Mucosa of rectum (tissue), 2 donors: ENCODE data around the gene HMGB2.

Source experiments
- H3K27ac ChIP-seq, 2 donors: one replicate each; pipeline ENCODE4 v1.7.0; 2013; ENCODE audit warnings: inconsistent platforms in 2 of 2, low read depth in 2 of 2, low read length in 2 of 2
- H3K27me3 ChIP-seq, 2 donors: one replicate each; pipeline ENCODE4 v1.7.0; 2013; ENCODE audit warnings: low read length in 2 of 2; ENCODE audit not compliant: control insufficient read depth in 2 of 2, insufficient read depth in 2 of 2
- H3K36me3 ChIP-seq, 2 donors: one replicate each; pipeline ENCODE4 v1.7.0; 2013; ENCODE audit warnings: low read length in 2 of 2; ENCODE audit not compliant: control insufficient read depth in 2 of 2, insufficient read depth in 2 of 2
- H3K4me1 ChIP-seq, 2 donors: one replicate each; pipeline ENCODE4 v1.7.0; 2013; ENCODE audit warnings: low read length in 2 of 2, mild to moderate bottlenecking in 1 of 2; ENCODE audit not compliant: control insufficient read depth in 2 of 2, insufficient read depth in 2 of 2
- H3K4me3 ChIP-seq, 2 donors: one replicate each; pipeline ENCODE4 v1.7.0; 2013; ENCODE audit warnings: low read length in 2 of 2
- H3K9ac ChIP-seq, 2 donors: one replicate each; pipeline ENCODE4 v1.7.0; 2013; ENCODE audit warnings: low read length in 2 of 2, low read depth in 1 of 2, mild to moderate bottlenecking in 1 of 2
- H3K9me3 ChIP-seq, 2 donors: one replicate each; pipeline ENCODE4 v1.7.0; 2013; ENCODE audit warnings: low read length in 2 of 2; ENCODE audit not compliant: control insufficient read depth in 2 of 2
- donor health status: healthy.
- donor health status: Normal muscosa, but diverticular disease.

The HMGB2 gene

GRCh38 chr4:173367946-173368345 is 33.8 kb upstream of the HMGB2 start:
- H3K4me3 ChIP-seq = no peak overlapping the region
- no peaks in the 10 kb centered on the region for H3K9me3 ChIP-seq
- H3K36me3 ChIP-seq = no peaks in the 10 kb centered on the region
- H3K9ac ChIP-seq = no peak overlapping the region
- H3K27me3 ChIP-seq = no peaks in the 10 kb centered on the region
- no peak overlapping the region for H3K27ac ChIP-seq
- H3K4me1 ChIP-seq = peaks cover 5 to 7% of the 10 kb centered on the region in 2 donors

DNA sequence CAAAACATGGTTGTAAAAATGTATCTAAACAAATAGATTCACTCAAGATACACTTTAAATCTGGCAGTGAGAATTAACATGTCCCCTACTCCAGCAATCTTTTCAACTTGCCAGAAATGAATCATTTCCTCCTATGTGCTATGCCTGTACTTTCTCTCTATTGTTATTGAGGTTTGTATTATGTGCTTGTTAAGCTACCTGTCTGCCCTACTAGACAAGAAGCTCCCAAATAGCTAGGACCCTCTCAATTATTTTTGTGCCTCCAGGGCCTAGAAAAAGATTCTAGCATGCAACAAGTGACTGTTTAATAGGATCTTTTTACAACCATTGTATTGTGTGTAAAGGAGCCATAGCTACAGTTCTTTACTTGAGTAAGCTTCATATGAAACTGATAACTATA is 33.1 kb upstream of the HMGB2 start:
- Histone ChIP-seq H3K27me3 (no peaks in the 10 kb centered on the region), H3K9ac (no peak overlapping the region), H3K27ac (no peak overlapping the region), H3K36me3 (no peaks in the 10 kb centered on the region), H3K4me1 (peaks cover 0 to 2% of the 10 kb centered on the region in 2 donors), H3K9me3 (no peaks in the 10 kb centered on the region), H3K4me3 (no peak overlapping the region)

DNA sequence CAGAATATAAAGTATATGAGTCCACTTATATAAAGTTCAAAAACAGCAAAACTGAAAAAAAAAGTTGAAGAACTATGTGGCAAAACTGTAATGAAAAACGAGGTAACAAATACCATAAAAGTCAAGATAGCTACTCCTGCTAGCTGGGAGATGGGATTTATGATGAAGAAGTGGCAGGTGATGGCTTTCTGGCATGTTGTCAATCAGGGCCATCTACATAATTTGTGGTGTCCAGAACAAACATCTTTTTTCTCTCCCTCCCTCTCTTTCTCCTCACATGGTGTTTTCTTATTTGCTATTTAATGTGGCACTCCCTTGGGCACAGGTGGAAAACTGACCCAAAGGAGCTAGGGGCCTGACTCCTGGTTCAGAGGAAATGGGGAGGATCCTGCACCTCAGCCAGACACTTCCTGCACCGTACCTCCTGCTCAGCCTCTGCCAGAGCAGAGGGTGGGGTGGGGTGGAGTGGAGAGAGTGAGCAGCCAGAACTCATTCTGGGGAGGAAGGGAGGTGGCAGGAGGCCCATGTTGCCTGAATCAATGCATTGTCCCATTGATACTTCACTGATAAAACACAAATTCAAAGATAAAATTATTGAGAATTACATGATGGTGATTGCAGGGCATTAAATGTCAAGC is 31.3 kb upstream of the HMGB2 start:
- H3K9me3 ChIP-seq = no peaks in the 10 kb centered on the region
- H3K27ac ChIP-seq = no peak overlapping the region
- H3K36me3 ChIP-seq = no peaks in the 10 kb centered on the region
- no peak overlapping the region for H3K9ac ChIP-seq
- H3K4me3 ChIP-seq = no peak overlapping the region
- H3K4me1 ChIP-seq = peaks cover 0 to 2% of the 10 kb centered on the region in 2 donors
- no peaks in the 10 kb centered on the region for H3K27me3 ChIP-seq

GRCh38 chr4:173362666-173363065 is 28.5 kb upstream of the HMGB2 start:
- Histone ChIP-seq H3K4me3 (no peak overlapping the region), H3K27me3 (no peaks in the 10 kb centered on the region), H3K9ac (no peak overlapping the region), H3K9me3 (no peaks in the 10 kb centered on the region), H3K4me1 (peaks cover 0 to 2% of the 10 kb centered on the region in 2 donors), H3K36me3 (no peaks in the 10 kb centered on the region), H3K27ac (no peak overlapping the region)

- H3K27me3 ChIP-seq = no peaks in the 10 kb centered on the region
- no peaks in the 10 kb centered on the region for H3K36me3 ChIP-seq
- H3K4me1 ChIP-seq = peaks cover 0 to 2% of the 10 kb centered on the region in 2 donors
- no peak overlapping the region for H3K4me3 ChIP-seq
- H3K27ac ChIP-seq = no peak overlapping the region
- no peak overlapping the region for H3K9ac ChIP-seq
- no peaks in the 10 kb centered on the region for H3K9me3 ChIP-seq
Observed at GRCh38 chr4:173360587-173361221, 26.5 kb upstream of the HMGB2 start.

GRCh38 chr4:173357939-173358338 is 23.8 kb upstream of the HMGB2 start:
- H3K9me3 ChIP-seq = no peaks in the 10 kb centered on the region
- H3K4me1 ChIP-seq = no peaks in the 10 kb centered on the region
- H3K9ac ChIP-seq = no peak overlapping the region
- no peak overlapping the region for H3K27ac ChIP-seq
- H3K27me3 ChIP-seq = no peaks in the 10 kb centered on the region
- H3K36me3 ChIP-seq = no peaks in the 10 kb centered on the region
- H3K4me3 ChIP-seq = no peak overlapping the region

DNA sequence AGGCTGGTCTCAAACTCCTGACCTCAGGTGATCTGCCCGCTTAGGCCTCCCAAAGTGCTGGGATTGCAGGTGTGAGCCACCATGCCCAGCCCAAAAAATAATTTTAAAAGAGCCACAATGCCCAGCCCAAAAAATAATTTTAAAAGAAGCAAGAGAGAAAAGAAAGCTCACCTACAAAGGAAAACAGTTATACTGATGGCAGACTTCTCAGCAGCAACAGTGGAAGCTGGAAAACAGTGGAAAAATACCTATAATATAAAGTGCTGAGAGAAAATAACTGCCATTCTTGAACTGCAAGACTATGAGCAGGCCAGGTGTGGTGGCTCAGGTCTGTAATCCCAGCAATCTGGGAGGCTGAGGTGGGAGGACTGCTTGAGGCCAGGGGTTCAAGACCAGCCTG is 13.3 kb upstream of the HMGB2 start:
- Histone ChIP-seq H3K27me3 (no peaks in the 10 kb centered on the region), H3K9ac (no peak overlapping the region), H3K27ac (no peak overlapping the region), H3K9me3 (no peaks in the 10 kb centered on the region), H3K4me1 (no peaks in the 10 kb centered on the region), H3K36me3 (no peaks in the 10 kb centered on the region), H3K4me3 (no peak overlapping the region)

- H3K4me3 ChIP-seq = no peak overlapping the region
- H3K4me1 ChIP-seq = no peaks in the 10 kb centered on the region
Observed at GRCh38 chr4:173346074-173346473, 11.9 kb upstream of the HMGB2 start.

DNA sequence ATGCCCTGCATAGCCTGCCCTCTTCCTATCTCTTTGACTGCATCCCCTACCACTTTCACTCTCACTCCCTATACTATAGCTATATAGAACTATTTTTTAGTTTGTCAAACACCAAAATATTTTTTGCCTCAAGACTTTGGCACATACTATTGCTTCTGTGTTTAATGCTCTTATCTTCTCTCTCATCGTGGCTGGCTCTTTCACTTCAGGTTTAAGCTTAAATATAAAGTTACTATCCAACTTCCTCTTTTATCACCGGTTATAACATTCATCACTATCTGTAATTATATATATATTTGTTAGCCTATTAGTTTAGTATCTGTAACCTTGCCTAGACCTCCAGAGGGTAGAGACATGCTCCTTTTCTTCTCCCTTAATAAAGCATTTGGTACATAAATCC is 11.5 kb upstream of the HMGB2 start:
- Histone ChIP-seq H3K36me3 (no peaks in the 10 kb centered on the region), H3K27me3 (no peaks in the 10 kb centered on the region), H3K4me3 (no peak overlapping the region)

More at GRCh38 chr4:173346074-173346473, 11.9 kb upstream of the HMGB2 start:
- Histone ChIP-seq H3K27ac (no peak overlapping the region), H3K9ac (no peak overlapping the region), H3K9me3 (no peaks in the 10 kb centered on the region), H3K36me3 (no peaks in the 10 kb centered on the region), H3K27me3 (no peaks in the 10 kb centered on the region)

DNA sequence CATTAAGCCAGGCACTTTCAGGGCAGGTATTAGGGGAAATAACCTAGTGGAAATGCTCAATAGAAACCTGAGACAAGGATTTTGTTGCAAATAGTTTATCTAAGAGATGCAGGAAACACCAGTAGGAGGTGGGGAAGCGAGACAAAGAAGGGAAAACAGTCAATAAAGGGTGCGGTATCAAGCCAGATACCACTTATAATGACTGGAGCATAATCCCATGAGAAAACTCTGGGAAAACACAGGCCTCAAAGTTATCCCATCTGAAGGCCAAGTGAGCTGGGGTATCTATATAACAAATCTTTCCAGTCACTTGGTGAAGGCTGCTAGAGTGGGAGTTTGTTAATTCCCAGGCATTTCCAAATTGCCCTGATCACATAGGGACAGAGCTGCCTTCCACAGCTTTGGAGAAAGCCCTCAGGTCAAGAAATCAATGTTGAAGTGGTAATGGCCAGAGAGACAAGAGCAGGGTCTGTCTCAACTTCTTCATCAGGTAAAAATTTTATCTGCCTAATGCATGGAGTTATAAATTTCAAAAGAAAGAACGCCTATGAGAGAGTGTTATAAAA is 9.8 kb upstream of the HMGB2 start:
- H3K4me3 ChIP-seq = no peak overlapping the region
- H3K9ac ChIP-seq = no peak overlapping the region
- H3K27ac ChIP-seq = no peak overlapping the region
- H3K9me3 ChIP-seq = no peaks in the 10 kb centered on the region
- H3K4me1 ChIP-seq = no peaks in the 10 kb centered on the region
- H3K27me3 ChIP-seq = no peaks in the 10 kb centered on the region
- H3K36me3 ChIP-seq = no peaks in the 10 kb centered on the region

More for the DNA sequence above, 11.5 kb upstream of the HMGB2 start:
- Histone ChIP-seq H3K4me1 (no peaks in the 10 kb centered on the region), H3K27ac (no peak overlapping the region), H3K9me3 (no peaks in the 10 kb centered on the region), H3K9ac (no peak overlapping the region)
